Measurements from ENCODE around the gene ME1.

DNA sequence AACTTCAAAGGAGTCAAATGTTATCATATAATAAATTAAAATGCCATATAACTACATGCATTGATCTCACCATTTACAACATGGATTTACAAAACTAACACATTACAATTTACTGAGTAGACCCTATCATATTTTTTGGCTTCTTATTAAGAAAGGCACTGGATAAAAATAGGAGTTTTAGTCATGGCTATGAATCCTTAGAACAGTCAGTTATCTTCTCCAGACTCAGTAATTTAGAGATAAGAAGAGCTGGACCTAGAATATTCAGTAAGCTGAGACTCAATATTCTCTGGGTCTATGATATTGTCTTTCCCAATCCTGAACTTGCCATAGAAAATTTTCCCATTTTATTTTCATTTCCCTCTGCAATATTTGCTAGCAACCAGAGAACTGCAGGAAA is 62.3 kb downstream of the ME1 start:
- TF ChIP-seq, protein P1, sequence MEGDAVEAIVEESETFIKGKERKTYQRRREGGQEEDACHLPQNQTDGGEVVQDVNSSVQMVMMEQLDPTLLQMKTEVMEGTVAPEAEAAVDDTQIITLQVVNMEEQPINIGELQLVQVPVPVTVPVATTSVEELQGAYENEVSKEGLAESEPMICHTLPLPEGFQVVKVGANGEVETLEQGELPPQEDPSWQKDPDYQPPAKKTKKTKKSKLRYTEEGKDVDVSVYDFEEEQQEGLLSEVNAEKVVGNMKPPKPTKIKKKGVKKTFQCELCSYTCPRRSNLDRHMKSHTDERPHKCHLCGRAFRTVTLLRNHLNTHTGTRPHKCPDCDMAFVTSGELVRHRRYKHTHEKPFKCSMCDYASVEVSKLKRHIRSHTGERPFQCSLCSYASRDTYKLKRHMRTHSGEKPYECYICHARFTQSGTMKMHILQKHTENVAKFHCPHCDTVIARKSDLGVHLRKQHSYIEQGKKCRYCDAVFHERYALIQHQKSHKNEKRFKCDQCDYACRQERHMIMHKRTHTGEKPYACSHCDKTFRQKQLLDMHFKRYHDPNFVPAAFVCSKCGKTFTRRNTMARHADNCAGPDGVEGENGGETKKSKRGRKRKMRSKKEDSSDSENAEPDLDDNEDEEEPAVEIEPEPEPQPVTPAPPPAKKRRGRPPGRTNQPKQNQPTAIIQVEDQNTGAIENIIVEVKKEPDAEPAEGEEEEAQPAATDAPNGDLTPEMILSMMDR (IDR thresholded peaks at IDR 0.05): no peak
- TF ChIP-seq, protein P2, sequence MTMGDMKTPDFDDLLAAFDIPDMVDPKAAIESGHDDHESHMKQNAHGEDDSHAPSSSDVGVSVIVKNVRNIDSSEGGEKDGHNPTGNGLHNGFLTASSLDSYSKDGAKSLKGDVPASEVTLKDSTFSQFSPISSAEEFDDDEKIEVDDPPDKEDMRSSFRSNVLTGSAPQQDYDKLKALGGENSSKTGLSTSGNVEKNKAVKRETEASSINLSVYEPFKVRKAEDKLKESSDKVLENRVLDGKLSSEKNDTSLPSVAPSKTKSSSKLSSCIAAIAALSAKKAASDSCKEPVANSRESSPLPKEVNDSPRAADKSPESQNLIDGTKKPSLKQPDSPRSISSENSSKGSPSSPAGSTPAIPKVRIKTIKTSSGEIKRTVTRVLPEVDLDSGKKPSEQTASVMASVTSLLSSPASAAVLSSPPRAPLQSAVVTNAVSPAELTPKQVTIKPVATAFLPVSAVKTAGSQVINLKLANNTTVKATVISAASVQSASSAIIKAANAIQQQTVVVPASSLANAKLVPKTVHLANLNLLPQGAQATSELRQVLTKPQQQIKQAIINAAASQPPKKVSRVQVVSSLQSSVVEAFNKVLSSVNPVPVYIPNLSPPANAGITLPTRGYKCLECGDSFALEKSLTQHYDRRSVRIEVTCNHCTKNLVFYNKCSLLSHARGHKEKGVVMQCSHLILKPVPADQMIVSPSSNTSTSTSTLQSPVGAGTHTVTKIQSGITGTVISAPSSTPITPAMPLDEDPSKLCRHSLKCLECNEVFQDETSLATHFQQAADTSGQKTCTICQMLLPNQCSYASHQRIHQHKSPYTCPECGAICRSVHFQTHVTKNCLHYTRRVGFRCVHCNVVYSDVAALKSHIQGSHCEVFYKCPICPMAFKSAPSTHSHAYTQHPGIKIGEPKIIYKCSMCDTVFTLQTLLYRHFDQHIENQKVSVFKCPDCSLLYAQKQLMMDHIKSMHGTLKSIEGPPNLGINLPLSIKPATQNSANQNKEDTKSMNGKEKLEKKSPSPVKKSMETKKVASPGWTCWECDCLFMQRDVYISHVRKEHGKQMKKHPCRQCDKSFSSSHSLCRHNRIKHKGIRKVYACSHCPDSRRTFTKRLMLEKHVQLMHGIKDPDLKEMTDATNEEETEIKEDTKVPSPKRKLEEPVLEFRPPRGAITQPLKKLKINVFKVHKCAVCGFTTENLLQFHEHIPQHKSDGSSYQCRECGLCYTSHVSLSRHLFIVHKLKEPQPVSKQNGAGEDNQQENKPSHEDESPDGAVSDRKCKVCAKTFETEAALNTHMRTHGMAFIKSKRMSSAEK (CRISPR knock-in tag; IDR thresholded peaks at IDR 0.05; ENCODE audit: borderline replicate concordance): no peak
- TF ChIP-seq, protein P3, sequence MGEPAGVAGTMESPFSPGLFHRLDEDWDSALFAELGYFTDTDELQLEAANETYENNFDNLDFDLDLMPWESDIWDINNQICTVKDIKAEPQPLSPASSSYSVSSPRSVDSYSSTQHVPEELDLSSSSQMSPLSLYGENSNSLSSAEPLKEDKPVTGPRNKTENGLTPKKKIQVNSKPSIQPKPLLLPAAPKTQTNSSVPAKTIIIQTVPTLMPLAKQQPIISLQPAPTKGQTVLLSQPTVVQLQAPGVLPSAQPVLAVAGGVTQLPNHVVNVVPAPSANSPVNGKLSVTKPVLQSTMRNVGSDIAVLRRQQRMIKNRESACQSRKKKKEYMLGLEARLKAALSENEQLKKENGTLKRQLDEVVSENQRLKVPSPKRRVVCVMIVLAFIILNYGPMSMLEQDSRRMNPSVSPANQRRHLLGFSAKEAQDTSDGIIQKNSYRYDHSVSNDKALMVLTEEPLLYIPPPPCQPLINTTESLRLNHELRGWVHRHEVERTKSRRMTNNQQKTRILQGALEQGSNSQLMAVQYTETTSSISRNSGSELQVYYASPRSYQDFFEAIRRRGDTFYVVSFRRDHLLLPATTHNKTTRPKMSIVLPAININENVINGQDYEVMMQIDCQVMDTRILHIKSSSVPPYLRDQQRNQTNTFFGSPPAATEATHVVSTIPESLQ (CRISPR knock-in tag; IDR thresholded peaks at IDR 0.05): no peak
- TF ChIP-seq, protein P4, sequence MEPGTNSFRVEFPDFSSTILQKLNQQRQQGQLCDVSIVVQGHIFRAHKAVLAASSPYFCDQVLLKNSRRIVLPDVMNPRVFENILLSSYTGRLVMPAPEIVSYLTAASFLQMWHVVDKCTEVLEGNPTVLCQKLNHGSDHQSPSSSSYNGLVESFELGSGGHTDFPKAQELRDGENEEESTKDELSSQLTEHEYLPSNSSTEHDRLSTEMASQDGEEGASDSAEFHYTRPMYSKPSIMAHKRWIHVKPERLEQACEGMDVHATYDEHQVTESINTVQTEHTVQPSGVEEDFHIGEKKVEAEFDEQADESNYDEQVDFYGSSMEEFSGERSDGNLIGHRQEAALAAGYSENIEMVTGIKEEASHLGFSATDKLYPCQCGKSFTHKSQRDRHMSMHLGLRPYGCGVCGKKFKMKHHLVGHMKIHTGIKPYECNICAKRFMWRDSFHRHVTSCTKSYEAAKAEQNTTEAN (CRISPR knock-in tag; IDR thresholded peaks at IDR 0.05): no peak
- TF ChIP-seq, protein P5, sequence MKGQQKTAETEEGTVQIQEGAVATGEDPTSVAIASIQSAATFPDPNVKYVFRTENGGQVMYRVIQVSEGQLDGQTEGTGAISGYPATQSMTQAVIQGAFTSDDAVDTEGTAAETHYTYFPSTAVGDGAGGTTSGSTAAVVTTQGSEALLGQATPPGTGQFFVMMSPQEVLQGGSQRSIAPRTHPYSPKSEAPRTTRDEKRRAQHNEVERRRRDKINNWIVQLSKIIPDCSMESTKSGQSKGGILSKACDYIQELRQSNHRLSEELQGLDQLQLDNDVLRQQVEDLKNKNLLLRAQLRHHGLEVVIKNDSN (CRISPR knock-in tag; IDR thresholded peaks at IDR 0.05): no peak
- TF ChIP-seq, protein P6, sequence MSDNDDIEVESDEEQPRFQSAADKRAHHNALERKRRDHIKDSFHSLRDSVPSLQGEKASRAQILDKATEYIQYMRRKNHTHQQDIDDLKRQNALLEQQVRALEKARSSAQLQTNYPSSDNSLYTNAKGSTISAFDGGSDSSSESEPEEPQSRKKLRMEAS (CRISPR knock-in tag; IDR thresholded peaks at IDR 0.05): no peak
